HS-5 (cell line): ENCODE data around the gene RPUSD4.

Experiments used
- DNase-seq: peaks from one replicate; pipeline ENCODE4 v3.0.0-alpha.2; 2012; ENCODE audit warnings: low read depth

RPUSD4 gene

GRCh38 chr11:126157326-126158030 lies 54.0 kb downstream of the RPUSD4 start:
- no peak for DNase-seq

GRCh38 chr11:126156814-126157213 lies 54.6 kb downstream of the RPUSD4 start:
- DNase-seq: no peak

- no peak for DNase-seq
Observed at GRCh38 chr11:126155402-126156187, 55.9 kb downstream of the RPUSD4 start.

- no peak for DNase-seq
Observed at GRCh38 chr11:126154691-126155090, 56.8 kb downstream of the RPUSD4 start.

- no peak for DNase-seq
Observed at GRCh38 chr11:126153972-126154371, 57.5 kb downstream of the RPUSD4 start.

GRCh38 chr11:126153006-126153405 lies 58.4 kb downstream of the RPUSD4 start:
- DNase-seq: no peak

- no peak for DNase-seq
Observed at GRCh38 chr11:126152586-126152985, 58.9 kb downstream of the RPUSD4 start.

- no peak for DNase-seq
Observed at GRCh38 chr11:126152152-126152551, 59.3 kb downstream of the RPUSD4 start.
